Measurements from ENCODE around the gene LDLRAD4.
"Not testable (repeated sequence)": the region's sequence is repeated elsewhere in the genome, so short reads cannot be mapped to it uniquely, and the experiment has no call there.

Gene LDLRAD4

DNA sequence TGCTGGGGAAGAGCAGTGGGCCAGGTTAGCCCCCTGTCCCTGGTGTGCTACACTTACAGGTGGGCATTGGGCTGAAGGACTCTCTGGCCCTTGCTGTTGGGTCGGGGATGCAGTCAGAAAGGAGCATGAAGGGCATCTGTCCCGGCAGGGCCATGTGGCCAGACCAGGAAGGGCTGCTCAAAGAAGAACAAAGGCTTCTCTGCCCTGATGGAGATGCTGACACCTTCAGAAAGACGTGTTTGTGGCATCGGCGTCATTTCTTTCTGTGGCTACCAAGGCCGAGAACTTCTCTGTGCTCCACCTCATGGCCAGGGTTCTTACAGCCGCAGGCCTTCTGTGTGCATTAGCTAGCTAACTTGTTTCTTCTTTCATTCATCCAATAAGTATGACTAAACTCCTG is 268.7 kb downstream of the LDLRAD4 start:
- TF ChIP-seq, protein P1, sequence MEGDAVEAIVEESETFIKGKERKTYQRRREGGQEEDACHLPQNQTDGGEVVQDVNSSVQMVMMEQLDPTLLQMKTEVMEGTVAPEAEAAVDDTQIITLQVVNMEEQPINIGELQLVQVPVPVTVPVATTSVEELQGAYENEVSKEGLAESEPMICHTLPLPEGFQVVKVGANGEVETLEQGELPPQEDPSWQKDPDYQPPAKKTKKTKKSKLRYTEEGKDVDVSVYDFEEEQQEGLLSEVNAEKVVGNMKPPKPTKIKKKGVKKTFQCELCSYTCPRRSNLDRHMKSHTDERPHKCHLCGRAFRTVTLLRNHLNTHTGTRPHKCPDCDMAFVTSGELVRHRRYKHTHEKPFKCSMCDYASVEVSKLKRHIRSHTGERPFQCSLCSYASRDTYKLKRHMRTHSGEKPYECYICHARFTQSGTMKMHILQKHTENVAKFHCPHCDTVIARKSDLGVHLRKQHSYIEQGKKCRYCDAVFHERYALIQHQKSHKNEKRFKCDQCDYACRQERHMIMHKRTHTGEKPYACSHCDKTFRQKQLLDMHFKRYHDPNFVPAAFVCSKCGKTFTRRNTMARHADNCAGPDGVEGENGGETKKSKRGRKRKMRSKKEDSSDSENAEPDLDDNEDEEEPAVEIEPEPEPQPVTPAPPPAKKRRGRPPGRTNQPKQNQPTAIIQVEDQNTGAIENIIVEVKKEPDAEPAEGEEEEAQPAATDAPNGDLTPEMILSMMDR (IDR thresholded peaks at IDR 0.05), result no peak
- Histone ChIP-seq H3K9me3 (no peaks in the 10 kb centered on the region), H3K27me3 (no peaks in the 10 kb centered on the region), H3K27ac (no peak overlapping the region), H3K4me3 (no peak overlapping the region), H3K36me3 (peaks cover 0 to 46% (median 8%) of the 10 kb centered on the region in 3 donors), H3K4me1 (no peaks in the 10 kb centered on the region)
- DNase-seq, result no peak
- intact Hi-C loops (cut with DNase I; ENCODE audit: low total_unique reads), result no loop called here

DNA sequence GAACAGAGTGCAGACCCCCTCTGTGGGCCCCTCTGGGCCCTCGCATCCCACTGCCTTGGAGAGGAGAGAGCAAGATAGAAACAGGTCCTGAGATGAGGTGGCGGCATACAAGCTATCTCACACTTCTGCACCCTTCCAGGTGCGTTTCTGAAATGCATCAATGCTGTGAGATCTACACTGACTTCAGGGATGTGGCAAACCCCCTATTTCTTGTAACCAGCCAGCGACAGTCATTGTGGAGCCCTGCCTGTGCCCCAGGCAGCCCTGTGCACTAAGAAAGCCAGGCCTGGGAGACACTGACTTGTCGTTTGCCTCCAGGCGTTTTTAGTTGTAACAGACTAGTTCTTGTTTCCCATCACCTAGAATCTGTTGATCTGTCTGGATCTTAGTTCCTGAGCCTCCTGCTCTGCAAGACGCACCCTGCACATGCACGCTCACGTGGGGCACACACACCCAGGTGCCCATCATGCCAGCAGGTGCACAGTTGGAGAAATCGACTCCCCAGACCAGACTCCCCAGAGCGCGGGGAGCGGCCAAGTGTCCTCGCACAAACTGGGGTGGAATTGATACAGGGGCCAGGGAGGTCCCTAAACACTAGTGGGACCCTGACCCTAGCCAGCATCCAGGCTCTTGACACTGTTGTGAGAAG is 269.8 kb downstream of the LDLRAD4 start:
- H3K9me3 ChIP-seq, result no peaks in the 10 kb centered on the region
- H3K4me1 ChIP-seq, result no peaks in the 10 kb centered on the region
- intact Hi-C loops (cut with DNase I; ENCODE audit: low total_unique reads), result no loop called here
- H3K27ac ChIP-seq, result no peak overlapping the region
- no peak for DNase-seq
- TF ChIP-seq, protein P1 (IDR thresholded peaks at IDR 0.05), result no peak
- H3K4me3 ChIP-seq, result no peak overlapping the region
- H3K27me3 ChIP-seq, result no peaks in the 10 kb centered on the region
- H3K36me3 ChIP-seq, result peaks cover 0 to 52% (median 8%) of the 10 kb centered on the region in 3 donors

DNA sequence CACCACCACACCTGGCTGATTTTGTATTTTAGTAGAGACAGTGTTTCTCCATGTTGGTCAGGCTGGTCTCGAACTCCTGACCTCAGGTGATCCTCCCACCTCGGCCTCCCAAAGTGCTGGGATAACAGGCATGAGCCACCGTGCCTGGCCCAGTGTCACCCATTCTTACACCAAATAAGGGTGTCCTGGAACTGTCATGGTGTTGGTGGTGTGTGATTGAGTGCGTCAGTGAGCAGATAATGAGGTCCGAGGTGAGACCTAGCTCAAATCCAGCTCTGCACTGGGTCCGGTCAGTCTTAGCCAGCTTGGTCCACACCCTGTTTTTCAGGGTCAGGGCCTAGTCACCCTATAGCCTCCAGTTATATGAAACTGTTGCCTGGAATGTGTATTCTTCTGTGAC is 270.7 kb downstream of the LDLRAD4 start:
- H3K27me3 ChIP-seq; H3K4me1 ChIP-seq; H3K27ac ChIP-seq; DNase-seq; H3K4me3 ChIP-seq; H3K9me3 ChIP-seq; intact Hi-C loops (cut with DNase I; ENCODE audit: low total_unique reads): not testable (repeated sequence)
- peaks cover 0 to 57% (median 8%) of the 10 kb centered on the region in 3 donors for H3K36me3 ChIP-seq

DNA sequence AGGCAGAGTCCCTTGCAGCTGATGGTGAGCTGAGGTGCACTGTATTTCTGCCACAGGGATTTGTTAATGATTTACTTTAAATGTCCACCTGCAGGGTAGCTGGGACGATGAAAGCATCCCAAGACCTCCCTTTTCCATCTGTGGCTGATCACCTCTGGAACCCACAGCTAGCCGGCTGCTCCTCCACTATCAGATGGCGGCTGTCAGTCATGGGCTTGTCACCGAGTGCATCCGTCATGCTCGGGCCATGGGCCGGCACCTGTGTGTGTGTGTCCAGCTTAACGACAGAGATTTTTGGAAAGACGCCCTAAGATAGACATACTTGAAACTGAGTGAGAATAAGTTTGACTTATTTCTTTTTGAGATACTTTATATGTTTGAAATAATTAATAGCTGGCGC is 272.6 kb downstream of the LDLRAD4 start:
- DNase-seq, result no peak
- Histone ChIP-seq H3K4me1 (peaks cover 0 to 14% (median 2%) of the 10 kb centered on the region in 4 donors), H3K36me3 (peaks cover 0 to 46% (median 8%) of the 10 kb centered on the region in 3 donors), H3K4me3 (no peak overlapping the region), H3K27me3 (no peaks in the 10 kb centered on the region), H3K27ac (no peak overlapping the region), H3K9me3 (no peaks in the 10 kb centered on the region)
- intact Hi-C loops (cut with DNase I; ENCODE audit: low total_unique reads), result no loop called here
- TF ChIP-seq, protein P1 (IDR thresholded peaks at IDR 0.05), result no peak

DNA sequence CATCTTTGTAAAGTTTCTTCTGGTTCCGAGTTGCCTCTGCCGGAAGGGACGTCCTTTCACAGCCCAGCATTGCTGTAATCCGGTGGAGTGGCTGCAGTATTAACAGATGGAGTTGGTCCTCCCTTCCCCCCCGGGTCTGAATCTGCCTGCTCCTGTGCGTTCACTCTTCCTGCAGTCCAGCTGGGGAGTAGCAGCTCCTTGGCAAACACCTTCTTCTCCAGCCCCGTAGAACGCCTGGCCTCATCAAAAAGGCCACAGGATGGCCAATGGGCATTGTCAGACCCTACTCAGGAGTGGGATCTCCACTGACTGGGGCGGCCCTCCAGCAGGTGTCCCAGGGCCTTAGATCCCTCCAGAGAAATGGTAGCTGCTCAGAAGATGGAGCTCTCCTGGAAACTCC is 273.8 kb downstream of the LDLRAD4 start:
- Histone ChIP-seq H3K4me3 (no peak overlapping the region), H3K4me1 (peaks cover 0 to 14% (median 2%) of the 10 kb centered on the region in 4 donors), H3K36me3 (peaks cover 0 to 36% (median 4%) of the 10 kb centered on the region in 3 donors), H3K27ac (no peak overlapping the region), H3K27me3 (no peaks in the 10 kb centered on the region), H3K9me3 (no peaks in the 10 kb centered on the region)
- DNase-seq, result no peak
- intact Hi-C loops (cut with DNase I; ENCODE audit: low total_unique reads), result no loop called here
- TF ChIP-seq, protein P1 (IDR thresholded peaks at IDR 0.05), result no peak

DNA sequence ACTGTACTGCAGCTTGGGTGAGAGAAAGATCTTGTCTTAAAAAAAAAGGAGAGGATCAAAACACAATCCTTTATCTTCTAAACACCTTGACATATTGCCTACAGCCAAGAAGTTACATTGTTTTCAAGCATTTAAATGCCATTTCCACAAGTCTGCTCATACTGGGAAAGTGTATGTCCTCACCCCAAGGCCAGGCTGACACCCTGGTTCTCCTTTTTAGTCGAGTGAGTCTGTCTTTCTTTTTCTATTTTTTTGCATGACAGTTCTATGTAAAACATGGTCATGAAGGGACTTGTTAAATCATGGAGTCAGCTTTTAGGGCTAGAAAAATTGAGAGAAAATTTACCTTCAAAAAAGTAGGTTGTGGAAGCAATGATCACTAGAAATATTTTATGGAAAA is 274.5 kb downstream of the LDLRAD4 start:
- TF ChIP-seq, protein P1 (IDR thresholded peaks at IDR 0.05), result no peak
- H3K9me3 ChIP-seq, result no peaks in the 10 kb centered on the region

More for the DNA sequence above, 274.5 kb downstream of the LDLRAD4 start:
- H3K36me3 ChIP-seq, result peaks cover 0 to 33% (median 3%) of the 10 kb centered on the region in 3 donors
- no peaks in the 10 kb centered on the region for H3K27me3 ChIP-seq
- DNase-seq, result no peak
- no peak overlapping the region for H3K27ac ChIP-seq
- intact Hi-C loops (cut with DNase I; ENCODE audit: low total_unique reads), result no loop called here
- H3K4me1 ChIP-seq, result peaks cover 0 to 14% (median 2%) of the 10 kb centered on the region in 4 donors
- H3K4me3 ChIP-seq, result no peak overlapping the region

Data from tibial artery (tissue), 4 donors.